ENCODE measurements around the gene BCAN.

The BCAN gene, protein sequence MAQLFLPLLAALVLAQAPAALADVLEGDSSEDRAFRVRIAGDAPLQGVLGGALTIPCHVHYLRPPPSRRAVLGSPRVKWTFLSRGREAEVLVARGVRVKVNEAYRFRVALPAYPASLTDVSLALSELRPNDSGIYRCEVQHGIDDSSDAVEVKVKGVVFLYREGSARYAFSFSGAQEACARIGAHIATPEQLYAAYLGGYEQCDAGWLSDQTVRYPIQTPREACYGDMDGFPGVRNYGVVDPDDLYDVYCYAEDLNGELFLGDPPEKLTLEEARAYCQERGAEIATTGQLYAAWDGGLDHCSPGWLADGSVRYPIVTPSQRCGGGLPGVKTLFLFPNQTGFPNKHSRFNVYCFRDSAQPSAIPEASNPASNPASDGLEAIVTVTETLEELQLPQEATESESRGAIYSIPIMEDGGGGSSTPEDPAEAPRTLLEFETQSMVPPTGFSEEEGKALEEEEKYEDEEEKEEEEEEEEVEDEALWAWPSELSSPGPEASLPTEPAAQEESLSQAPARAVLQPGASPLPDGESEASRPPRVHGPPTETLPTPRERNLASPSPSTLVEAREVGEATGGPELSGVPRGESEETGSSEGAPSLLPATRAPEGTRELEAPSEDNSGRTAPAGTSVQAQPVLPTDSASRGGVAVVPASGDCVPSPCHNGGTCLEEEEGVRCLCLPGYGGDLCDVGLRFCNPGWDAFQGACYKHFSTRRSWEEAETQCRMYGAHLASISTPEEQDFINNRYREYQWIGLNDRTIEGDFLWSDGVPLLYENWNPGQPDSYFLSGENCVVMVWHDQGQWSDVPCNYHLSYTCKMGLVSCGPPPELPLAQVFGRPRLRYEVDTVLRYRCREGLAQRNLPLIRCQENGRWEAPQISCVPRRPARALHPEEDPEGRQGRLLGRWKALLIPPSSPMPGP

DNA sequence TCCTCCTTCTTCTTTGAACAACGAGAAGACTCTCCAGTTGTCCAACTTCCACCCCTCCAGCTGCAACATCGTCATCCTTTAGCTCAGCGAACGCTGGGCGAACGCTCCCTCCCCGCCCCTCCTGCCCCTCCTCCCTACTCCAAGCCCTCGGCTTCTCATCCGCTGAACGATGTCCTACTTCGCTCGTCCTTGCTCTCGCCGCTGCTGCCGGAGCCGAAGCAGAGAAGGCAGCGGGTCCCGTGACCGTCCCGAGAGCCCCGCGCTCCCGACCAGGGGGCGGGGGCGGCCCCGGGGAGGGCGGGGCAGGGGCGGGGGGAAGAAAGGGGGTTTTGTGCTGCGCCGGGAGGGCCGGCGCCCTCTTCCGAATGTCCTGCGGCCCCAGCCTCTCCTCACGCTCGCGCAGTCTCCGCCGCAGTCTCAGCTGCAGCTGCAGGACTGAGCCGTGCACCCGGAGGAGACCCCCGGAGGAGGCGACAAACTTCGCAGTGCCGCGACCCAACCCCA, at the start of gene BCAN:
Gene BCAN, plus strand, starts transcription at position 357 of the 504 bp plus-strand sequence. CDS start 3,938 bp downstream, outside the sequence.
- Histone ChIP-seq H3K27me3 (ENCODE audit: insufficient read depth, low read length) (peaks cover 26% of the 10 kb centered on the region), H3K4me3 (ENCODE audit: low read length) (peak within 1 kb of the TSS; percentile 41), H3K36me3 (ENCODE audit: insufficient read depth, low read length) (no peaks in the 10 kb centered on the region), H3K9me3 (ENCODE audit: low read length) (no peaks in the 10 kb centered on the region), H2AFZ (ENCODE audit: low read depth, low read length) (peak within 1 kb of the TSS; percentile 26), H3K4me1 (ENCODE audit: insufficient read depth, low read length) (peaks cover 24% of the 10 kb centered on the region)

DNA sequence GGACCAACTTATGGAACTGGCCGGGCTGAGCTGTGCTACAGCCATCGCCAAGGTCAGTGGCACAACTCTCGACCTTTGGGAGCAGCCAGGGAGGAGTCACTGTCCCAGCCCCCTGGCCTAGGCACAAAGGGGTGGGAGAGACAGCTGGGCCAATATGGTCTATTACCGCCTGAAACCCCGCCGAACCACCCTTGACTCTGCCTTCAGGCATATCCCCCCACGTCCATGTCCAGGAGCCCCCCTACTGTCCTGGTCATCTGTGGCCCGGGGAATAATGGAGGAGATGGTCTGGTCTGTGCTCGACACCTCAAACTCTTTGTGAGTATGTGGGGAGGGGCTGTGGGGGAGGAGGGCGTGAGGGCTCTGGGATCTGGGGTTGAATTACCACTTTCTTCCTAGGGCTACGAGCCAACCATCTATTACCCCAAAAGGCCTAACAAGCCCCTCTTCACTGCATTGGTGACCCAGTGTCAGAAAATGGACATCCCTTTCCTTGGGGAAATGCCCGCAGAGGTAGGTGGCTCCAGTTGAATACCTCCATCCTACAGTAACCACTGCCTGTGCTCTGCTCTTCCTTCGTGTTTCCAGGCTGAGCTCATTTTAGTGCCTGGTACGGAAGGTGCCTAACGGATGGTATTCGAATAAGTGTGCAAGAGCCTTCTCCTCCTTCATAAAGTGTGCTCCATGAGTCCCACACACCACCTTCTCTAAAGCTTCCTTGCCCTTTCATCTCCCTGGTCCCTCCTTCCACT, 49.6 kb upstream of the BCAN start:
- Histone ChIP-seq H2AFZ (ENCODE audit: low read depth, low read length) (peak overlapping the region; percentile 24), H3K36me3 (ENCODE audit: insufficient read depth, low read length) (peaks cover 27% of the 10 kb centered on the region), H3K27me3 (ENCODE audit: insufficient read depth, low read length) (peaks cover under 1% of the 10 kb centered on the region), H3K9me3 (ENCODE audit: low read length) (no peaks in the 10 kb centered on the region), H3K4me3 (ENCODE audit: low read length) (peak overlapping the region; percentile 68), H3K4me1 (ENCODE audit: insufficient read depth, low read length) (peaks cover 39% of the 10 kb centered on the region)

DNA sequence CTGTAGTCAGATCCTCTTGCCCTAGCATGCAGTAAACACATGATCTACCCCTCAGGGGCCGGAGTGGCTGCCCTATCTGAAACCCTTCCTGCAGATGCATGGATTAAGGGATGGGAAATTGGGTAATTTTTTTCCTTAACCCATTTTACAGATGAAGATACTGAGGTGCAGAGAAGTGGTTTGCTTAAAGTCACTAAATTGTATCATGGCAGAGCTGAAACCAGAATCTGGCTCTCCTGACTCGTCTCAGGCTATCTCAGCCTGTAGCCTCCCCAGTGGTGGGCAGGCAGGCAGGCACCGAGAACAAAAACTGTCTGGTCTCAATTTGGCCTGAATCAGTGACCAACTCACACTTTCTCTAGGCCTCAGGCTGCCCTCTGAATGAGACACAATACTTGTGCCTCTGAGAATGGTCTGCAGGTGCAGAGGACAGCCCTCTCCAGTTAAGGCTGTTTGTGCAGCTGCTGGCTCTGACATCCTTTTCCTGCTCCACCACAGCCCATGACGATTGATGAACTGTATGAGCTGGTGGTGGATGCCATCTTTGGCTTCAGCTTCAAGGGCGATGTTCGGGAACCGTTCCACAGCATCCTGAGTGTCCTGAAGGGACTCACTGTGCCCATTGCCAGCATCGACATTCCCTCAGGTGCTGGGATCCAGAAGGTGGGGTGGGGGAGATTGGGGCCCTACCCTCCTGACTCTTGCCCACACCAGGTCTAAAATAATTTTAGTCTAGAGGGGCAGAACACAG, 48.8 kb upstream of the BCAN start:
- no peak overlapping the region for H2AFZ ChIP-seq (ENCODE audit: low read depth, low read length)
- peaks cover 39% of the 10 kb centered on the region for H3K4me1 ChIP-seq (ENCODE audit: insufficient read depth, low read length)
- no peaks in the 10 kb centered on the region for H3K9me3 ChIP-seq (ENCODE audit: low read length)
- H3K27me3 ChIP-seq (ENCODE audit: insufficient read depth, low read length) = no peaks in the 10 kb centered on the region
- H3K36me3 ChIP-seq (ENCODE audit: insufficient read depth, low read length) = peaks cover 35% of the 10 kb centered on the region
- H3K4me3 ChIP-seq (ENCODE audit: low read length) = no peak overlapping the region

DNA sequence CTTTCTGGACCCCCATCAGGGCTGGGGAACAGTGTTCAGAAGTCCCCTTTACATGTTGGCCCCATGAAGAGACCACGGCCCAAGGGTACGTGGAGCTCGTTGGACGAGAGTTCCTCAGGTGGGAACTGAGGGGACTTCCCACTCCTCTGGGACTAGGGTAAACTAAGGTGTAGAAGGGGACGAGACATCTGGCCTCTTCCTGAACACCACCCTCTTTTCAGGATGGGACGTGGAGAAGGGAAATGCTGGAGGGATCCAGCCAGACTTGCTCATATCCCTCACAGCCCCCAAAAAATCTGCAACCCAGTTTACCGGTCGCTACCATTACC, 48.3 kb upstream of the BCAN start:
- H3K4me1 ChIP-seq (ENCODE audit: insufficient read depth, low read length) = peaks cover 39% of the 10 kb centered on the region
- no peaks in the 10 kb centered on the region for H3K27me3 ChIP-seq (ENCODE audit: insufficient read depth, low read length)
- H3K36me3 ChIP-seq (ENCODE audit: insufficient read depth, low read length) = peaks cover 38% of the 10 kb centered on the region
- no peaks in the 10 kb centered on the region for H3K9me3 ChIP-seq (ENCODE audit: low read length)
- H2AFZ ChIP-seq (ENCODE audit: low read depth, low read length) = no peak overlapping the region
- no peak overlapping the region for H3K4me3 ChIP-seq (ENCODE audit: low read length)

DNA sequence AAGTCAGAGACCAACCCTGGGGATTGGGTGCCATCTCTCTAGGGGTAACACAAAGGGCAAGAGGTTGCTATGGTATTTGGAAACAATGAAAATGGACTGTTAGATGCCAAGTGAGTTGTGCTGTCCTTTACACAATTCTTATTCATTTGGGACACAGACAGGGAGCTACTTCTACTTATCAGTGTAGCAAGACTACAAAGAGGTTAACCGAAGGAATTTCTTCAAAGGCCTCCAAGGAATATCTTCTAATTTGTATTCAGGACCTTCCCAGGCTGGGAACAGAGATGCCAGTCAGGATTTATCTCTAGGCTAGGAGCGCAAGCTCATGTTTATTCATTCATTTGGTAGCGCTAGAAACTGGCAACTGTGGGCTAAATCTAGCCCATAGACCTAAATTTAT, 47.7 kb upstream of the BCAN start:
- H3K36me3 ChIP-seq (ENCODE audit: insufficient read depth, low read length) = peaks cover 38% of the 10 kb centered on the region
- no peaks in the 10 kb centered on the region for H3K27me3 ChIP-seq (ENCODE audit: insufficient read depth, low read length)
- no peaks in the 10 kb centered on the region for H3K9me3 ChIP-seq (ENCODE audit: low read length)
- no peak overlapping the region for H2AFZ ChIP-seq (ENCODE audit: low read depth, low read length)
- H3K4me1 ChIP-seq (ENCODE audit: insufficient read depth, low read length) = peaks cover 39% of the 10 kb centered on the region
- H3K4me3 ChIP-seq (ENCODE audit: low read length) = no peak overlapping the region

DNA sequence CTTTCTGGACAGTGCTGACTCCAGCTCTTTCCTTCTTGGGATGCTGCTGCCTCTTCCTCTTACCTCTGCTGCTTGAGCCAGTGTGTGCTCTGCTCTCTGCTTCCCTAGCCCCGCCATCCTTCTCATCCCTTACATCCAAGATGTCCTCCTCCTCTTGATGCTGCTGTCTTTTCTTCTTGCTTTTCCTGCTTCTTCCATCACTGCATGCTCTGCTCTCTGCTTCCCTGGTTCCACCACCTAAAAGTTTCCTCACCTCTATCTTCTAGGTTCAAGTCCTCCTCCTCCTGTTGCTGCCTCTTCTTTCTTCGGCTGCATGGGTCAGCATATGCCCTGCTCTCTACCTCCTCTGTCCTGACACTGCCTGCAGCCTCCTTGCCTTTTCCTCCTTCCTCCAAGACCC, 46.9 kb upstream of the BCAN start:
- H3K4me3 ChIP-seq (ENCODE audit: low read length) = no peak overlapping the region
- peaks cover 38% of the 10 kb centered on the region for H3K36me3 ChIP-seq (ENCODE audit: insufficient read depth, low read length)
- no peak overlapping the region for H2AFZ ChIP-seq (ENCODE audit: low read depth, low read length)
- H3K9me3 ChIP-seq (ENCODE audit: low read length) = no peaks in the 10 kb centered on the region
- H3K4me1 ChIP-seq (ENCODE audit: insufficient read depth, low read length) = peaks cover 39% of the 10 kb centered on the region
- no peaks in the 10 kb centered on the region for H3K27me3 ChIP-seq (ENCODE audit: insufficient read depth, low read length)

DNA sequence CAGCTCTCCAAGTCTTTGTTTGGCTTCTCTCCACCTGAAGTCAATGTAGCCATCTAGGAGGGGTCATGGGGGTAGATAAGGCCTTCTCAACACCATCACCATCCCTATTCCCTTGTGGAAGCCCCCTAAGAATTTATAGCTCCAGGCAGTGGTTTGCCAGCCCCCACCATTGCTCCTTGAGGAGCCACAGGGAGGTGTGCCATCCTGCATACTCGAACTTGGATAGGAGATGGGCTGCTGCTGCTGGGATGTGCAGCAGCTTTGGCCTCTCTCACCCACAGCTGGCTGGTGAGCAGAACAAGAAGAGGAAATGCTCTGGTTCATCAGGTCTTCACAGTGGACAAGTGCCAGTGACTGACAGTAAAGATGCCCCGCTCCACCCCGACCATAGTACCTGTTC, 45.5 kb upstream of the BCAN start:
- Histone ChIP-seq H3K9me3 (ENCODE audit: low read length) (no peaks in the 10 kb centered on the region), H3K36me3 (ENCODE audit: insufficient read depth, low read length) (peaks cover 38% of the 10 kb centered on the region), H2AFZ (ENCODE audit: low read depth, low read length) (no peak overlapping the region), H3K4me3 (ENCODE audit: low read length) (no peak overlapping the region), H3K4me1 (ENCODE audit: insufficient read depth, low read length) (peaks cover 38% of the 10 kb centered on the region), H3K27me3 (ENCODE audit: insufficient read depth, low read length) (no peaks in the 10 kb centered on the region)

DNA sequence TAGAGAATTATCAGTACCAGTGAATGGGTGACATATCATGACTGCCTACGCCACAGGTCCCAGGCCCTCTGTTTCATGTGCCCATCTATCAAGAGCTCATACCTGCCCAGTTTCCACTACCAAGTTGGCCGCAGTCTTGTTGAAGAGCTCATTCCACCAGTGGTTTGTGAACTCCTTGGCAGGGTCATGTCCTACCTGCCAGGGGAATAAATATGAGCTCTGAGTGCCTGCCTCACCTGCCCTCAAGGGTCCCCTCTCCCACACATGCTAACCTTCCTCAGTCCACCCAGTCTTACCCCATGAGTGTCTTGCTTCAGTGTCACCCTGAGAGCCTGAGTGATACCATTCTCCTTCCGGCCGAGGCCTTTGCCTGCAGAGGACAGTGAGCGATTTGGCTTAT, 43.8 kb upstream of the BCAN start:
- Histone ChIP-seq H2AFZ (ENCODE audit: low read depth, low read length) (no peak overlapping the region), H3K36me3 (ENCODE audit: insufficient read depth, low read length) (peaks cover 38% of the 10 kb centered on the region), H3K27me3 (ENCODE audit: insufficient read depth, low read length) (no peaks in the 10 kb centered on the region), H3K4me3 (ENCODE audit: low read length) (no peak overlapping the region), H3K4me1 (ENCODE audit: insufficient read depth, low read length) (peaks cover 32% of the 10 kb centered on the region), H3K9me3 (ENCODE audit: low read length) (no peaks in the 10 kb centered on the region)

DNA sequence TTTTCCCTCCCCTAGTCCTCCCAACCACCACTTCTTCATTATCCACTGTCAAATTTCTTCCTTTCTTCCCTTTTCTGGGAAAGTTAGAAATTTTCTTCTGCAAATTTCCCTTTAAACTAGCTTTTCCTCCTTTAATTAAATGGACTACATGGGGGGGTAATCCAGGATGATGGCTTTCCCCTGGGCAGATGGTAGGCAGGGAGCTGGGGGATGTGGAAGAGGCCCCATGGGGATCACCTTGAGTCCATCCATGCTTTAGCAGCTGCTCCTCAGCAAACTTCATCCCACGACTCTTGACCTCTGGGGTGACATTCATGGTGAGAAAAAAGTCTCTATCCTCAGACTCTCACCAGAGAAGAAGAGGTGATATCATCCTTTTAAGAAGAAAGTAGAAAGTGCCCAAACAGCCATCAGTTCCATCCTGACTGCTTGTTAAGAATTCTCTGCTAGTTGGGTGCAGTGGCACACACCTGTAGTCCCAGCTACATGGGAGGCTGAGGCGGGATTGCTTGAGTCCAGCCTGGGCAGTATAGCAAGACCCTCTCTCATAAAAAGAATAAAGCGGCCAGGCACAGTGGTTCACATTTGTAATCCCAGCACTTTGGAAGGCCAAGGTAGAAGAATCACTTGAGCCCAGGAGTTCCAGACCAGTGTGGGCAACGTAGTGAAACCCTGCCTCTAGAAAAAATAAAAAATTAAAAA, 43.0 kb upstream of the BCAN start:
- Histone ChIP-seq H3K4me1 (ENCODE audit: insufficient read depth, low read length) (peaks cover 26% of the 10 kb centered on the region), H3K36me3 (ENCODE audit: insufficient read depth, low read length) (peaks cover 35% of the 10 kb centered on the region), H3K27me3 (ENCODE audit: insufficient read depth, low read length) (no peaks in the 10 kb centered on the region), H3K4me3 (ENCODE audit: low read length) (no peak overlapping the region), H3K9me3 (ENCODE audit: low read length) (no peaks in the 10 kb centered on the region), H2AFZ (ENCODE audit: low read depth, low read length) (no peak overlapping the region)

DNA sequence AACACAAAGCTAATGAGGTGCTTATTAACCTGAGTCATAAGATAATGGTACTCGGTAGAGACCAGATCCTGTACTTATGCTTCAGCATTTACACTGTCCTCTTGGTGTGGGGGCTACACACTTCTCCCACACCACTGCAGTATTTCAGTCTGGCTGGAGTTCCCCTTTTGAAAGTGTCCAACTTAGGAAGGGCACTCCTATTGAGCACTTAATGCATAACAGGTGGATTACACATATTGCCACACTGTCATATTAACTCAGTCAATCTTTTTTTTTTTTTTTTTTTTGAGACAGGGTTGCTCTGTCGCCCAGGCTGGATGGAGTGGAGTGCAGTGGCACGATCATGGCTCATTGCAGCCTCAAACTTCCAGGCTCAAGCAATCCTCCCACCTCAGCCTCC, 42.1 kb upstream of the BCAN start:
- H3K4me1 ChIP-seq (ENCODE audit: insufficient read depth, low read length) = peaks cover 16% of the 10 kb centered on the region
- H3K4me3 ChIP-seq (ENCODE audit: low read length) = no peak overlapping the region
- H3K9me3 ChIP-seq (ENCODE audit: low read length) = no peaks in the 10 kb centered on the region
- no peak overlapping the region for H2AFZ ChIP-seq (ENCODE audit: low read depth, low read length)
- H3K27me3 ChIP-seq (ENCODE audit: insufficient read depth, low read length) = no peaks in the 10 kb centered on the region
- H3K36me3 ChIP-seq (ENCODE audit: insufficient read depth, low read length) = peaks cover 34% of the 10 kb centered on the region

DNA sequence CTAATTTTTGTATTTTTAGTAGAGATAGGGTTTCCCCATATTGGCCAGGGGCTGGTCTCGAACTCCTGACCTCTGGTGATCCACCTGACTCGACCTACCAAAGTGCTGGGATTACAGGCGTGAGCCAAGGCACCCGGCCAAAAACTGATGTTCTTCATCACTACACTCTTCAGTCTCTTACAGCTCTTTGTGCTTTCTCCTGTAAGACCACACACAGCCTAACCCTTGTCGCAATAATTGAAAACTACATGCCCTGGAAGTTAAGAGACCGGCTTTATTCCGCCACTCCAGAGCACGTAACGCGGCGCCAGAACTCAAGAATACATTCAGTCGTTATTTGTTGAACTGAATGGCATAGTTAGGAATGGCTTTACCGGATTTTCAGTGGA, 41.2 kb upstream of the BCAN start:
- Histone ChIP-seq H3K9me3 (ENCODE audit: low read length) (no peaks in the 10 kb centered on the region), H3K4me1 (ENCODE audit: insufficient read depth, low read length) (peaks cover 9% of the 10 kb centered on the region), H3K27me3 (ENCODE audit: insufficient read depth, low read length) (no peaks in the 10 kb centered on the region), H3K36me3 (ENCODE audit: insufficient read depth, low read length) (peaks cover 25% of the 10 kb centered on the region), H3K4me3 (ENCODE audit: low read length) (peak overlapping the region; percentile 77), H2AFZ (ENCODE audit: low read depth, low read length) (peak overlapping the region; percentile 79)
